Breast epithelium (tissue), 4 donors: ENCODE measurements around the gene PLXNA2. TPM values are rescaled to one million over a fixed set of nuclear protein-coding genes. Genes with fewer than 3 reads are reported as not detected.

Experiments
- DNase-seq, 2 donors: peaks; one replicate each; pipeline ENCODE4 v3.0.0-alpha.2; 2019; ENCODE audit warnings: low spot score in 2 of 2
- H3K27ac ChIP-seq, 2 donors: fragments of 200-600 bp; sonication (generic) in 1 of 2; one replicate each; pipeline ENCODE4 v1.5.1; 2016 to 2019; ENCODE audit warnings: mild to moderate bottlenecking in 1 of 2
- H3K27me3 ChIP-seq, 2 donors: fragments of 200-600 bp; sonication (generic) in 1 of 2; one replicate each; pipeline versions ENCODE4 v1.5.1 to v1.6.0; 2017 to 2019; ENCODE audit warnings: control low read depth in 1 of 2, mild to moderate bottlenecking in 1 of 2
- H3K36me3 ChIP-seq: fragments of 200-600 bp; one replicate; pipeline ENCODE4 v1.5.1; 2019
- H3K4me1 ChIP-seq, 2 donors: fragments of 200-600 bp; sonication (generic); one replicate each; pipeline ENCODE4 v1.5.1; 2016 to 2019; ENCODE audit warnings: control low read depth in 1 of 2
- H3K4me3 ChIP-seq, 3 donors: fragments of 200-600 bp; sonication (generic); 1 replicate in 2 of 3; 2 replicates in 1 of 3; pipeline ENCODE4 v1.5.1; 2016 to 2019; ENCODE audit warnings: mild to moderate bottlenecking in 3 of 3, moderate library complexity in 2 of 3
- H3K9me3 ChIP-seq, 2 donors: fragments of 200-600 bp; sonication (generic) in 1 of 2; one replicate each; pipeline ENCODE4 v1.5.1; 2016 to 2019; ENCODE audit warnings: control low read depth in 1 of 2
- CTCF ChIP-seq, 3 donors: fragments of 450-650 bp; IDR thresholded peaks; one replicate each; pipeline ENCODE4 v1.5.1; 2016 to 2017; ENCODE audit warnings: antibody characterized with exemption in 3 of 3, mild to moderate bottlenecking in 3 of 3, moderate library complexity in 3 of 3
- POLR2A ChIP-seq: fragments of 450-650 bp; IDR thresholded peaks from one replicate; pipeline ENCODE4 v1.6.1; 2016; ENCODE audit warnings: antibody characterized with exemption, mild to moderate bottlenecking, moderate library complexity
- POLR2AphosphoS5 ChIP-seq, 3 donors: sonication (generic); formaldehyde crosslinking; IDR thresholded peaks; one replicate each; pipeline ENCODE4 v1.6.1; 2017; ENCODE audit warnings: antibody characterized with exemption in 3 of 3
- intact Hi-C: fragments of 100-400 bp; cut with DNase I; formaldehyde crosslinking; loops from one replicate; pipeline ENCODE4 v1.15.1; 2023; ENCODE audit warnings: low total_unique reads
- total RNA-seq, 3 donors: library from RNA; depleted of rRNA; stranded (reverse); fragments of >200 nt; gene quantifications; one replicate each; pipeline ENCODE4 v1.1.0, GENCODE V29; 2016

PLXNA2 gene
- total RNA-seq, 3 donors from 2014 or later, result 11.3 to 18.2 (median 11.5) TPM

GRCh38 chr1:208043691-208044181 lies 200.4 kb downstream of the PLXNA2 start:
- H3K27me3 ChIP-seq, result no peaks in the 10 kb centered on the region
- TF ChIP-seq CTCF (IDR thresholded peaks at IDR 0.05) (peak in 1 of 3 donors; percentile 26), POLR2AphosphoS5 (IDR thresholded peaks at IDR 0.05) (no peak)
- no peak overlapping the region for H3K4me3 ChIP-seq
- H3K9me3 ChIP-seq, result no peaks in the 10 kb centered on the region
- H3K4me1 ChIP-seq, result peaks cover 5 to 11% of the 10 kb centered on the region in 2 donors
- intact Hi-C loops, result no loop called here
- DNase-seq, result peak in 1 of 2 donors; percentile 74
- H3K27ac ChIP-seq, result no peak overlapping the region
- no peaks in the 10 kb centered on the region for H3K36me3 ChIP-seq

GRCh38 chr1:208042868-208043267 lies 201.3 kb downstream of the PLXNA2 start:
- Histone ChIP-seq H3K9me3 (no peaks in the 10 kb centered on the region), H3K36me3 (no peaks in the 10 kb centered on the region), H3K4me3 (no peak overlapping the region), H3K27ac (no peak overlapping the region), H3K27me3 (no peaks in the 10 kb centered on the region), H3K4me1 (peaks cover 0 to 11% of the 10 kb centered on the region in 2 donors)
- intact Hi-C loops, result no loop called here
- TF ChIP-seq POLR2AphosphoS5 (IDR thresholded peaks at IDR 0.05) (no peak), POLR2A (no peak), CTCF (IDR thresholded peaks at IDR 0.05) (no peak)
- no peak for DNase-seq

- Histone ChIP-seq H3K4me3 (no peak overlapping the region), H3K4me1 (peaks cover 0 to 11% of the 10 kb centered on the region in 2 donors), H3K27me3 (no peaks in the 10 kb centered on the region), H3K9me3 (no peaks in the 10 kb centered on the region), H3K36me3 (no peaks in the 10 kb centered on the region), H3K27ac (no peak overlapping the region)
- TF ChIP-seq POLR2AphosphoS5 (IDR thresholded peaks at IDR 0.05) (no peak), CTCF (IDR thresholded peaks at IDR 0.05) (no peak), POLR2A (no peak)
- DNase-seq, result no peak
- intact Hi-C loops, result no loop called here
Measured at GRCh38 chr1:208042041-208042615, 202.1 kb downstream of the PLXNA2 start.

GRCh38 chr1:208041505-208041904 lies 202.7 kb downstream of the PLXNA2 start:
- H3K36me3 ChIP-seq, result no peaks in the 10 kb centered on the region
- no peak for DNase-seq
- TF ChIP-seq POLR2A (no peak), POLR2AphosphoS5 (IDR thresholded peaks at IDR 0.05) (no peak), CTCF (IDR thresholded peaks at IDR 0.05) (no peak)
- no peaks in the 10 kb centered on the region for H3K27me3 ChIP-seq
- intact Hi-C loops, result no loop called here
- no peak overlapping the region for H3K4me3 ChIP-seq
- peaks cover 0 to 11% of the 10 kb centered on the region in 2 donors for H3K4me1 ChIP-seq
- H3K9me3 ChIP-seq, result no peaks in the 10 kb centered on the region
- no peak overlapping the region for H3K27ac ChIP-seq

- Histone ChIP-seq H3K9me3 (no peaks in the 10 kb centered on the region), H3K27me3 (no peaks in the 10 kb centered on the region), H3K4me3 (no peak overlapping the region), H3K4me1 (peaks cover 0 to 11% of the 10 kb centered on the region in 2 donors), H3K27ac (no peak overlapping the region), H3K36me3 (no peaks in the 10 kb centered on the region)
- DNase-seq, result no peak
- intact Hi-C loops, result no loop called here
- TF ChIP-seq POLR2AphosphoS5 (IDR thresholded peaks at IDR 0.05) (no peak), POLR2A (no peak), CTCF (IDR thresholded peaks at IDR 0.05) (no peak)
Measured at GRCh38 chr1:208040821-208041297, 203.3 kb downstream of the PLXNA2 start.
